ENCODE data around the gene PSTPIP2.
"Not testable (repeated sequence)": the region's sequence is repeated elsewhere in the genome, so short reads cannot be mapped to it uniquely, and the experiment has no call there.

The PSTPIP2 gene, protein sequence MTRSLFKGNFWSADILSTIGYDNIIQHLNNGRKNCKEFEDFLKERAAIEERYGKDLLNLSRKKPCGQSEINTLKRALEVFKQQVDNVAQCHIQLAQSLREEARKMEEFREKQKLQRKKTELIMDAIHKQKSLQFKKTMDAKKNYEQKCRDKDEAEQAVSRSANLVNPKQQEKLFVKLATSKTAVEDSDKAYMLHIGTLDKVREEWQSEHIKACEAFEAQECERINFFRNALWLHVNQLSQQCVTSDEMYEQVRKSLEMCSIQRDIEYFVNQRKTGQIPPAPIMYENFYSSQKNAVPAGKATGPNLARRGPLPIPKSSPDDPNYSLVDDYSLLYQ

DNA sequence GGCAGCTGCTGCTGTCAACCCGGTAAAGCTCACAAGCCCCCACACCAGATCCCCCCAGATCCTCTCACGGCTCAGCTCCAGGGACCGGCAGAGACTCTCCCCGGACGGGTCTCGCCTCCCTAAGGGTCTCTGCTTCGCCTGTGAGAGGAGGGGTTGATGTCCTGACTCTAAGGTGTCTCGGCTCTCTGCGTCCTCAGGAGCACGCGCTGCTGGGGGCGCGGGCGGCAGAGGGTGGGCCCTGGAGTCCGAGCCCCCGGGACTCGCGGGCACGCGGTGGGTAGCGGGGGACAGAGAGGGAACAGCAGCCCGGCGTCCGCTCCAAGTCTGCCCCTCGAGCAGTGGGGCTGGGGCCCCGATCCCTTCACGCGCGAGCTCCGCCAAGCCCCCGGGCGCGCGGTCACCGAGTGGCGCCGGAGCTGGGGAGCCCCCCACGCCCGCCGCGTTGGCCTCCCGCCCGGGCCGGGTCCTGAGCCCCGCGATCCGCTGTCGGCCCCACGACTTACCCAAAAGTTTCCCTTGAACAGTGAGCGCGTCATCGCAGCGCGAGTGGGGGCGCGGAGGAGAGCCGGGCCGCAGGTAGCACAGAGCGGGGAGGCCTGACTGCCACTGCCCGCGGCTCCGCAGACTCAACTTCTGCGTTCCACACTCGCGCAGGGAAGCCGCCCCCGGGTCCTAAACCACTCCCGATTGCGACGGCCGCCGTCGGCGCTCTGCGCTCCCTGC, at the start of gene PSTPIP2:
Gene PSTPIP2 (minus strand): TSS at position 608 of the 723 bp plus-strand sequence. CDS start 72 bp downstream, at position 536.
- peak; percentile 51 to 55 for DNase-seq (ENCODE audit: low read depth in 2 of 2)

DNA sequence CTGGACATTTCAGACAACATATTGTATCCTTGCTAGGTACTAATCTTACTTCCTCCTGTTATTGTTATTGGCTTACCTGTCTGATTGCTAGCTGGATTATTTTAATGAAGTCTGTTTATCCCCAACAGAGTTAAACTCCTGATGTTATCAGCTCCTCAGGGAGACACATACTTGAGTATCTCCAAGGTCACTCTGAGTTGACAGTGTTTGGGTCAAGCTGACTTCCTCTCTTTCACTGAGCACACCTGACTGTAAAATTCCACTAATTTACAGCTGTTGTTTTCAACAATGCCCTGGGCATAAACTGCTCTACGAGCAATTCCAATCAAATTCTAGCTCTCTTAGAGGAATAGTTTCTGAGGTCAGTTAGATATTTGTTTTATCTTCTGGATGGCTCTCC, 41.7 kb upstream of the PSTPIP2 start:
- no peak for DNase-seq (ENCODE audit: low read depth in 2 of 2)

DNA sequence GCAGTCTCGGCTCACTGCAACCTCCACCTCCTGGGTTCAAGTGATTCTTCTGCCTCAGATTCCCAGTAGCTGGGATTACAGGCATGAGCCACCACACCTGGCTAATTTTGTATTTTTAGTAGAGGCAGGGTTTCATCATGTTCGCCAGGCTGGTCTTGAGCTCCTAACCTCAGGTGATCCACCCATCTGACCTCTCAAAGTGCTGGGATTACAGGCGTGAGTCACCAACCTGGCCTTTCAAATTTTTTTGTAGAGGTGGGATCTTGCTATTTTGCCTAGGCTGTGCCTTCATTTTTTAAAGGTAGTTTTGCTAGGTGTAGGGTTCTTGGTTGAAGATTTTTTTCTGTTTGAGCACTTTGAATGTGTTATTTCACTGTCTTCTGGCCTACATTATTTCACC, 38.3 kb upstream of the PSTPIP2 start:
- DNase-seq (ENCODE audit: low read depth in 2 of 2): no peak

DNA sequence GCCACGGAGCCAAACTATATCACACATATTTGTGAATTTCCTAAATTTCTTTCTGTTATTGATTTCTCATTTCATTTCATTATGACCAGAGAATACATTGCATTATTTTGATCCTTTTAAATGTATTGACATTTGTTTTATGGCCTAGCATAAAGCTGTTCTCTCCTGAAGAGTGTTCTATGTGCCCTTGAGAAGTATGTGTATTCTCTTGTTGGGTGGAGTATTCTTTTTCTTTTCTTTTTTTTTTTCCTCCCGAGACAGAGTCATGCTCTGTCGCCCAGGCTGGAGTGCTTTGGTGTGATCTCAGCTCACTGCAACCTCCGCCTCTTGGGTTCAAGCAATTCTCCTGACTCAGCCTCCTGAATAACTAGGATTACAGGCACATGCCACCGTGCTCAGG, 37.3 kb upstream of the PSTPIP2 start:
- DNase-seq (ENCODE audit: low read depth in 2 of 2): no peak

DNA sequence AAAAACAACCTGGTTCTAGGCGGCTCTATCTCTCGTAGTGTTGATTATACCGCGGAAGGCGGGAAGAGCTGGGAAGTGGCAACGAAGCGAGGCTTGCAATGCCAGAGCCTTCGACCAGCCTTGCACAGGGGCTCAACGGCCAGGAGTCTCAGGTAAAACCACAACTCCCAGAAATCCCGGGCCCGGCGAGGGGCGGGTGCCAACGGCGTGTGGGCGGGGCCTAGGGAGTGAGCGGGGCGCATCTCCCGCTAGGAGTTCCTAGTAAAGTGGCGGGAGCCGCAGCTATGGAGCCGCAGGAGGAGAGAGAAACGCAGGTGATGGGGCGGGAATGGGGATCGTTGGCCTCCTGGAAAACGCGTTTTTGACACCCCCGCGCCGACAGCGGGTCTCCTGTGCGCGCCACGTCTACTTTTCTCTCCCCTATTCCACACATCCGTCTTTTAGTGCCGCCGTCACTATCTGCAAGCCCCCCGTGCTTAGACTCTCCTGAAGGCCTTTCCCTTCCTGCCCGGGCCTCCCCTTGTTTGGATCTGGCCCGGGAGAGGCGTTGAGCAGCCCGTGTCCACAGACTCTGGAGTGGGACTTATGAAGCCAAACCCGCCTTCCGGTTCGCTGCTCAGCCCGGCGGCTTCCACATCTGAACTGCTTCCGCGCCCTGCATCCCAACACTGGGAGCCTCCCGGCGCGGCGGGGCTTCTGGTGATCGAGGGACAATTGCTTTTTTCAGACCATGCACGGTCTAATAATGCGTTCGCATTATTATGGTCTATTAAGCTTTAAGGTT, 32.3 kb upstream of the PSTPIP2 start, which contains the start of gene HAUS1:
Gene HAUS1 (plus strand): TSS at position 258 of the 784 bp plus-strand sequence. CDS start 27 bp downstream, at position 285.
- DNase-seq (ENCODE audit: low read depth in 2 of 2): peak; percentile 59 to 78

DNA sequence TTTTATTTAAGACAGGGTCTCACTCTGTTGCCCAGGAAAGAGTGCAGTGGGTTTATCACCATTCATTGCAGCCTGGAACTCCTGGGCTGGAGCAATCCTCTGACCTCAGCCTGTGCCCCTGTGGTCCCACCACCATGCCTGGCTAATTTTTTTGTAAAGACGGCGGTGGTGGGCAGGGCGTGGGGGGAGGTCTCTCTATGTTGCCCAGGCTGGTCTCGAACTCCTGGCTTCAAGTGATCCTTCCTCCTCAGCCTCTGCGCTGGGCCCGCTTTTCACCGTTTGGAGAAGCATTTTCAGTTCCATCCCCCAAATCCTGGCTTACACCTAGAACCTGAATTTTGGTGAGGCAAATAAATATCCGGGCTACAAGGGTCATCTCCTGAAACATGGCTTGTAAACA, 27.4 kb upstream of the PSTPIP2 start:
- no peak for DNase-seq (ENCODE audit: low read depth in 2 of 2)

DNA sequence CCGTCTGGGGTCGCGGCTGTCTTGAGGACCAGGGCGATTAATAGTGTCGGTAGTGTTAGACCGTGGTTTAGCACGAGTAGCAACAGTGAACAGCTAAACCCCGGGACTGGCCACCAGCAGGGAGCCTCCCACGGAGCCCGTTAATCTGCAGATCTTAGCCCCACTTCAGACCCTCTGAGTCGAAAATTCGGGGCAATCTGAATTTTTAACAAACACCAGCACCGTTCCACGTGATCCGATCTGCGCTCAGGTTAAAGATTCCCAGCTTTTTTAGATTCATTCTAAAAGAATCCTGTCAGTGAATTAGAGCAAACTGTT, 26.5 kb upstream of the PSTPIP2 start:
- DNase-seq (ENCODE audit: low read depth in 2 of 2): no peak

DNA sequence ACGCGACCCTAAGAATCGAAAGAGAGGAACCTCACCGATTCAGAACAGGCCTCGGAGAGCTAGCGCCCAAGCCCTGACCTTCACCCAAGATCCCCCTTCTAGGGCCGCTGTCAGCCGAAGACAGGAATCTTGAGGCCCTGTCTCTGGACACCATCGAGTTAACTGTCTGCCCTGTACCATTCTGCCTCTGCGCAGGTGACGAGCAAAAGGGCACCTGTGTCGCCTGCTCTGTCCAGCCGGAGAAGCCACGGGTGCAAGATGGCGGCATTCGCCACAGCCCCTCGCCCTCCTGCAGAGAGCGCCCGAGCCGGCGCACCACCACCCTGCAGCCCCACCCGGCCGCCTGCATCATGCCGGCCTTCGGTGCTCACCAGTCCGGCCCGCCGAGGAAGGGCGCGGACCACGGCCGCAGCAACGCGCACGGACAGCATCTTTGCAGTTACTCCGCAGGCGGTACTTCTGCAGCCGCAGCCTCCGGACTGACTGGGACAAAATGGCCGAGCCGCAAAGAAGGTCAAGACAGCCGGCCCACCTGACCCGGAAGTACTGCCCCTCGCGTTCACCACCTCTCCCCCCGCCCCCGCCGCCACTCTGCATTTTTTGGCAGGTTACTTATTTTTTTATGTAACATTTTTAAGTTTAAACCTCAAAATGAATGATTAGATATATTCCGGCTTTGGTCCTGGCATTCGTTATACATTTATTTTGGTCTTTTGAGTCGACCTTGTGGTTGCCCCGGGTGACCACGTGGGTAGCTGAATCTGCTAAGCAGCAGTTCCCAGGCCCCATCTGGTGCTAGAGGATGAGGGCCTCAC, 25.9 kb upstream of the PSTPIP2 start, which contains the start of gene ATP5F1A:
Gene ATP5F1A (minus strand): TSS at position 496 of the 815 bp plus-strand sequence. CDS start 65 bp downstream, at position 431.
- DNase-seq (ENCODE audit: low read depth in 2 of 2): peak; percentile 78 to 80

DNA sequence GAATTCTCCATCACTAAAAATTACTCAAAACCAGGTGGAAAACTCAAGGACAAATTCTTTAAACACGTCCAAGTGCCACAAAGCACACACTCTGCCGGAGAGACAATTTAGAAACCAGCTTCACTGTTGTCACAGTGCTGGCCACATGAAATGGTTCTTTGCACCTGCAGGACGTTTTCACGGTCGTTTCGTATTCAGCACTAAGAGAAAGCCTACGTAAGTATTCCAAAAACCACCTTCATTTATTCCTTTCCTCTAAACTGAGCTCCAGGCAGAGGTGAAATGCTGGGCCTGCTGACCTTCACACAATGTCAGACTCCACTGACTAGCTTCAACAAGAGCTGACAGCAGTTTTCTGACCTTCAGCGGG, 25.4 kb upstream of the PSTPIP2 start:
- DNase-seq (ENCODE audit: low read depth in 2 of 2): no peak

DNA sequence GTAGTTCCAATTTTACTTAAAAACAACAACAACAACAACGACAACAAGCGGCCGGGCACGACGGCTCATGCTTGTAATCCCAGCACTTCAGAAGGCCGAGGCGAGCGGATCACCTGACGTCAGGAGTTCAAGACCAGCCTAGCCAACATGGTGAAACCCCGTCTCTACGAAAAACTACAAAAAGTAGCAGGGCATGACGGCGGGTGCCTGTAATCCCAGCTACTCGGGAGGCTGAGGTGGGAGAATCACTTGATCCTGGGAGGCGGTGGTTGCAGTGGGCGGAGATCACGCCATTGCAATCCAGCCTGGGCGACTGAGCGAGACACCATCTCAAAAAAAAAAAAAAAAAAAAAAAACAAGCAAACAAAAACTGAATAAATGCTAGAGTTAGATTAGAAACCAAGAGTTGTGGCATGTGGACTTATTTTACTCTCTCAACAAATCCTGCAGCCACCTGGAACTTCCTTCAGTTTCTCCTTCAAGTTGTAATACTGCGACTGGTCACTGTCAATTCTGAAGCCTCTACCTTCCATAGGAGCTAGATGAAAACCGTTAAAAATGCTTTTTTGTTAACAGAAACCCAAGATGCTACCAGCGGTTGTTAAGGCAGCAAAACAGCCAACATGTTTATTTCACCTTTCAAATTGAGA, 24.7 kb upstream of the PSTPIP2 start:
- DNase-seq (ENCODE audit: low read depth in 2 of 2): no peak

DNA sequence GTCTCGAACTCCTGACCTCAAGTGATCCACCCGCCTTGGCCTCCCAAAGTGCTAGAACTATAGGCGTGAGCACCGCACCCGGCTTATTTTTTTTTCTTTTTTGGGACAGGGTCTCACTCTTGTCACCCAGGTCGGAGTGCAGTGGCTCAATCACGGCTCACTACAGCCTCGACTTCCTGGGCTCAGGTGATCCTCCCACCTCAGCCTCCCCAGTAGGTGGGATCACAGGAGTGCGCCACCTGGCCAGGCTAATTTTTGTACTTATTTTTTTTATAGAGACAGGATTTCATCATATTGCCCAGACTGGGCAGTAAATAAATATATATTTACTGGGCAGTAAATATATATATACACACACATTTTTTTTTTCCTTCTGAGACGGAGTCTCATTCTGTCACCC, 23.5 kb upstream of the PSTPIP2 start:
- no peak for DNase-seq (ENCODE audit: low read depth in 2 of 2)

DNA sequence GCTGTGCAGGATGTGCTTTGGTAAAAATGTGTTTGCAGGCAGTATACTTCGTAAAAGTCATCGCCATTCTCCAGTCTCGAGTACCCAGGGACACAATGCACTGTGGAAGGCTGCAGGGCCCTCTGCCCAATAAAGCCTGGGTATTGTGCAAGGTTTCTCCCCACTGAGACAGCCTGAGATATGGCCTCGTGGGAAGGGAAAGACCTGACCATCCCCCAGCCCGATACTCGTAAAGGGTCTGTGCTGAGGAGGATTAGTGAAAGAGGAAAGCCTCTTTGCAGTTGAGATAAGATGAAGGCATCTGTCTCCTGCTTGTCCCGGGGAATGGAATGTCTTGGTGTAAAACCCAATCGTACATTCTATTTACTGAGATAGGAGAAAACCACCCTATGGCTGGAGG, 16.4 kb upstream of the PSTPIP2 start:
- not testable (repeated sequence) for DNase-seq (ENCODE audit: low read depth in 2 of 2)

DNA sequence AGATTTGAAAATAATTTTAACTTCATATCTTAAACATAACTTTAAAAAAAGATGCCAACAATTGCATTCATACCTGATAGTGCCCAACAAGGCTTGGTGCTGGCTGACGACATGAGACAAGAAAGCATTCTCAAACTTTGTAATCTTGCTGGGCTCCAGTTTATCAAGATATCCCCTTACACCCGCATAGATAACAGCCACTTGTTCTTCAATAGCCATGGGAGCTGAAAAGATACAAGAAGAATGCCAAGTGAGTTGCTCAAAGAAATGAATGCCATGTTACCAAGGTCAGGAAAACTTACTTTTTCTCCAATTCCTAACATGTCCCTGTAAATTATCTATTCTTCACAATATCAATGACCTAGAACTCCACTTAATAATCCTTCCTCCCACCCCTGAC, 12.4 kb upstream of the PSTPIP2 start:
- no peak for DNase-seq (ENCODE audit: low read depth in 2 of 2)

DNA sequence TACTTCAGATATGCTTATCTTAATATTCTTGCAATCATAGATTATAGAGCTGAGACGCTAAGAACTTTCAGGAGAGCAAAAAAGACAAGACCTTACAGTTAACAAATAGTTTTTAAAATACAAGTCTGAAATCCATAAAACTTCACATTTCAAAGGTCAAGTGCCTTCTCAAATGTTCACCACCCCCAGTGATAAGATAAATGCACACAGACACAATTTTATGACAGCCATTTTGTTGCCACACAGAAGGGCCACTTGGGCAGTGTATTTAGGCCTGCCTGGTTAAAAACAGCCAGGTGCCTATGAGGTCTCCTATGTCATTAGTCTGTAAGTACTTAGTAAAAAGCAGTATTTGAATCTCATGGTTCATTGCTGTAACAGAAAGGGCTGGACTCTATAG, 8.1 kb upstream of the PSTPIP2 start:
- no peak for DNase-seq (ENCODE audit: low read depth in 2 of 2)

DNA sequence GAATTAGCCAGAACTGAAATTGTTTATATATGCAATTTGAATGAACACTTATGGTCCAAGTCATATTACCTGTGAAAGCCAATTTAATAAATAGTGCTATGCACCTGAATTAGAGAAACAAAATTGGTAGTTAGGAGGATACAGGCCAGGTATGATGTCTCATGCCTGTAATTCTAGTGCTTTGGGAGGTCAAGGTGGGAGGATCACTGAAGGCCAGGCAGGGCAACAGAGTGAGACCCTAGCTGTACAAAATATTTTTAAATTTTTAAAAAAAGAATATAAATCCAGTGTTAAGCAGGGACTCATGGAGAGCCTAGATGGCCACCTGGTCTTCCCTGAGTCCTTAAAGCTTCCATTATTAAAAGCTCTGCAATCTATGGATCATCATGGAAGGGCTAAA, 7.3 kb upstream of the PSTPIP2 start:
- DNase-seq (ENCODE audit: low read depth in 2 of 2): no peak

DNA sequence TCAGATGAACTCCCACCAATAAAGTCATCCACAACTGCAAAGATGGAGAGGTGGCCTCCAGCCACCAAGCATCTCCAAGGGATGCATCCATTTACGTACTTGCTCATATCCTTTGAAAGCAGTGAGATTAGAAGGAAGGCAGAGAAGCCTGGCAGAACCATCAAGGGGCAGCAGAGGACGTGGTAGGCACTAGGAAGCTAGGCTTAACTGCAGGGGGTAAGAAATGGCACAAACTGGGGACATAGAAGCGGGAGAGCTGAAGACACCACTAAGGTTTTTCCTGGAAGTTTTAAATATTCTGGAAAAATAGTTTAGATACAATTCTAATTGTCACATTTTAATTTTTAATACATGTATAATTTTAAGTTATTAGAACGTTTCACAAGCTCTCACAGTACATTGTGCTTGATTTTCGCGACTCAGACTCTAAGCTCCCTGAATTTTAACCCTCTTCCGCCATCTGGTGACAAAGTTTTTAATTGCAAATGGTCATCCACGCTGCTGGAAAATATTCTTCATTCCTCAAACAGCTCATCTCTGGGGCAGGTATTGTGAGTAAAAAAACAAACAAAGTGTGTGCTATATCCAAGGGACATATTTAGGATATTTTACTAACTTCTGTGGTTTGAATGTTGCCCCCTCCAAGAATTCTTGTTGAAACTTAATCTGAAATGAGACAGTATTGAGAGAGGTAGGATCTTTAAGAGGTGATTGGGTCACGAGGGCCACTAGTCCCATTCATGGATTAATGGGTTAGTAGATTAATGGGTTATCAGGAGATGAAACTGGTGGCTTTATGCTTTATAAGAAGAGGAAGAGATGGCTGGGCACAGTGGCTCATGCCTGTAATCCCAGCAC, 1.6 kb upstream of the PSTPIP2 start:
- peak in 1 of 2 donors; percentile 46 for DNase-seq (ENCODE audit: low read depth in 2 of 2)

DNA sequence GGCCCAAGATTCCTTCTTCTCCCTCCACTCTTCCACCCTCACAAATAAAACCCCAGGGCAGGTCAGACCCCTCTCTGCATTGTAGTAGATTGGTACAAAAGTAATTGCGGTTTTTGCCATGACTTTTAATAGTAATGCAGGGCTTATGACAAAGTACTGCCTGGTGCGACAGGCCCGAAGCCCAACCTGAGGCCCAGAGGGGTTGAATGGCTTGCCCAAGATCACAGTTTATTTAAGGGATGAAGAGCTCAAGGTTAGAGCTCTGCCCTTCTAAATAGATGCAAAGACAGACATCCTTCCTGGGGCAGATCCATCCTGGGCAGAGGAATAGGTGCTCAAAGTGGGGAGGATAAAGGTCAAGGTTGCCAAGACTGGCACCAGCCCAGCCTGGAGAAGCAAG, 899 bp upstream of the PSTPIP2 start:
- DNase-seq (ENCODE audit: low read depth in 2 of 2): no peak

DNA sequence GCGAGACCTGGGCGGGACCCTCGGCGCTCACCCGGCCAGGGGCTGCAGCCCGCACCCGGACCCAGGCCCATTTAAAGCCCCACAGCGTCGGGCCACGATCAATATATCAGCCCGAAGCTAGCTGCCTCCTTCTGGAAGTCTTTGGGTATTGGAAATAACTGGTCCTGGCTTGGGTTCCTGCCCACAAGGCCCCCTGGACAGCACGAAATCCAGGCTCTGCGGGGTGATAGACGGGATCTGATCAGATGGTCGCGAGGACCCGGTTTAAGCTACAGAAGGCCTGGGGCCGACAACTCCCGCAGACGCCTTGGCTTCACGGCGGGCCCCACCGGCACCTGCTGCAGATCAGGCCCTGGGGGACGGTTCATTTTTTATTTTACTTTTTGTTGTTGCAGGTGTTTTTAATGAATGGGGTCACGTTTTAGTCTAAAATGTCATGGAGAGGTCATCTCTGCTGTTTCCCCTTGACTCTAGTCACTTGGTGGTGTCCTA, 362 bp upstream of the PSTPIP2 start:
- no peak for DNase-seq (ENCODE audit: low read depth in 2 of 2)

DNA sequence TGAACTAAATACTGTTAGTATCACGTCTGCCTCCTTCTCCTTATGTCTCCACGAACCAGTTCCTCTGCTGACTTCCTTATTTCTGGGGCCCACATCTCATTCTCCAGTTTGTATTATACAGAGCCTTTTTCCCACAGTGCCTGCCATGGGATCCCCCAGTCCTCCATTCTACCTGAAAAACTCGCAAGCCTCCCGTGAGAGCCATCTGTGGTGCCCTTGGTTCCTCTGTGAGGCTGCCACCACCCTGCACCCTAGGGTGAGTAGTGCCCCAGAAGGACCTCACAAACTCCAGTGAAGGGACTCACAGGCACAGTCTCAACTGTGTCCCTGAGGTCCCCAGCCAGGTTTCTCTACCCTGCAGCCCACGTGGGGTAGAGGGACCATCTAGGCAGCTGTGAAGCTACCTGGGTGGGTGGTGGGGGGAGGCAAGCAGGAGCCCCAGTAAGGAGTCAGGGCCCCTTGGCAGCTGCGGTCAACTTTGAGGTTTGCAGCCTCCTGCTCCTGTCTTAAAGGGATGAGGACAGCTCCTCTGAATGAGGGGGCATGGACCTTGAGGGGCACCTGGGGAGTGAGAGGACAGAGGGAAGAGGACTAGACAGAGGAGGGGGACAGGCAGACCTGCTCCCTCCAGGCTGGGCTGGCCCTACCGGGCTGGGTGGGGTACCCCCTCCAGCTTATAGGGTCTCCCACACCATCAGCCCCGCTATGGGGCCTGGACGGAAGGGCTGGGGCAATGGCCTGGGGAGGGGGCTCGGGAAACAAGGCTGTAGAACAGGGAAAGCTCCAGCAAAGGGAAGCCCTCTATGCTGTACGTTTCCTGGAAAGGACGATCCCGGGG, 1.0 kb downstream of the PSTPIP2 start:
- no peak for DNase-seq (ENCODE audit: low read depth in 2 of 2)

Data from stimulated activated CD4-positive, alpha-beta T cell treated with anti-CD3 and anti-CD28 coated beads, Interleukin-15, amount 100 ng/mL, for 48 hours (primary cell).